Endothelial cell of umbilical vein (primary cell): ENCODE data around the gene LENG8. TPM values are rescaled to one million over a fixed set of nuclear protein-coding genes. Genes with fewer than 3 reads are reported as not detected.

Experiments
- BruUV-seq: library from RNA; stranded (reverse); fragments of 400-500 nt; replicated peaks from 2 replicates; lab custom pipeline; 2021; lab: Mats Ljungman, UMichigan
- CTCF ChIA-PET: fragments of 300-600, 350-600 bp; sonication (Branson Sonifier 250); formaldehyde crosslinking; loops from one replicate; lab custom pipeline; 2021; ENCODE audit warnings: antibody characterized with exemption, inconsistent platforms; lab: Charles Lee
- POLR2A ChIA-PET: fragments of 300-600, 350-600 bp; sonication (Branson Sonifier 250); formaldehyde crosslinking; loops from one replicate; lab custom pipeline; 2021; ENCODE audit warnings: antibody characterized with exemption, inconsistent platforms; lab: Charles Lee
- DNase-seq: peaks from one replicate; pipeline ENCODE4 v3.0.0-alpha.2; 2011; ENCODE audit warnings: low read depth, low spot score
- FAIRE-seq: peaks from 2 replicates; lab custom pipeline; 2011; peaks lifted over from hg19 to GRCh38; lab: Jason Lieb, UNC
- H2AFZ ChIP-seq: 2 replicates; pipeline ENCODE4 v1.6.0; 2012; ENCODE audit warnings: low read depth, low read length, control low read depth, inconsistent platforms
- H3K27ac ChIP-seq: 2 replicates; pipeline ENCODE4 v1.5.1; 2011; ENCODE audit warnings: low read depth, mild to moderate bottlenecking, control low read depth, low read length, moderate library complexity; ENCODE audit not compliant: insufficient read depth
- H3K27me3 ChIP-seq, 2 experiments: 2 replicates each; pipeline versions ENCODE4 v1.6.0 to v1.6.1; 2011; ENCODE audit warnings: low read length in 2 of 2, mixed read lengths in 1 of 2; ENCODE audit not compliant: control insufficient read depth in 2 of 2, insufficient read depth in 2 of 2
- H3K36me3 ChIP-seq, 2 experiments: 2 replicates in 1 of 2; 3 replicates in 1 of 2; pipeline ENCODE4 v1.5.1; 2011; ENCODE audit warnings: low read length in 2 of 2, mild to moderate bottlenecking in 1 of 2, moderate library complexity in 1 of 2; ENCODE audit not compliant: control insufficient read depth in 2 of 2, insufficient read depth in 2 of 2; ENCODE audit errors: extremely low read depth in 1 of 2
- H3K4me1 ChIP-seq: 3 replicates; pipeline ENCODE4 v1.5.1; 2011; ENCODE audit warnings: mild to moderate bottlenecking, low read length; ENCODE audit not compliant: control insufficient read depth, insufficient read depth; ENCODE audit errors: extremely low read depth
- H3K4me2 ChIP-seq: 2 replicates; pipeline ENCODE4 v1.6.1; 2011; ENCODE audit warnings: low read length, control low read depth, mixed read lengths; ENCODE audit not compliant: insufficient read depth
- H3K4me3 ChIP-seq, 3 experiments: fragments of 200-600 bp in 1 of 3; sonication (generic), shearing (Covaris generic) in 1 of 3; replicated peaks in 1 of 3; 2 replicates each; pipeline ENCODE4 v1.5.1; 2011 to 2016; ENCODE audit warnings: control low read depth in 3 of 3, low read length in 3 of 3, mild to moderate bottlenecking in 2 of 3, inconsistent platforms in 1 of 3, low read depth in 1 of 3, moderate library complexity in 1 of 3; ENCODE audit not compliant: insufficient read depth in 1 of 3
- H3K79me2 ChIP-seq: 2 replicates; pipeline ENCODE4 v1.6.0; 2012; ENCODE audit warnings: low read length, inconsistent platforms; ENCODE audit not compliant: control insufficient read depth, insufficient read depth
- H3K9ac ChIP-seq: replicated peaks from 2 replicates; pipeline ENCODE3; 2011; ENCODE audit warnings: low read length, control low read depth; ENCODE audit not compliant: insufficient read depth; ENCODE audit errors: extremely low read depth
- H3K9me1 ChIP-seq: replicated peaks from 3 replicates; pipeline ENCODE4 v1.6.0; 2011; ENCODE audit warnings: mild to moderate bottlenecking, low read length; ENCODE audit not compliant: control insufficient read depth, insufficient read depth; ENCODE audit errors: extremely low read depth
- H3K9me3 ChIP-seq: replicated peaks from 2 replicates; pipeline ENCODE4 v1.5.1; 2012; ENCODE audit warnings: low read length, inconsistent platforms; ENCODE audit not compliant: control insufficient read depth, insufficient read depth
- H4K20me1 ChIP-seq: replicated peaks from 2 replicates; pipeline ENCODE3; 2011; ENCODE audit warnings: mild to moderate bottlenecking, low read length; ENCODE audit not compliant: control insufficient read depth, insufficient read depth; ENCODE audit errors: extremely low read depth
- CTCF ChIP-seq, 2 donors: IDR thresholded peaks; 1 replicate in 1 of 2; 2 replicates in 1 of 2; pipeline ENCODE4 v1.5.1; 2011; ENCODE audit warnings: low read length in 2 of 2, mild to moderate bottlenecking in 2 of 2, moderate library complexity in 2 of 2, control low read depth in 1 of 2, inconsistent platforms in 1 of 2, low read depth in 1 of 2; ENCODE audit not compliant: insufficient read depth in 1 of 2; ENCODE audit errors: extremely low read depth in 1 of 2
- EZH2 ChIP-seq: IDR thresholded peaks from 2 replicates; pipeline ENCODE4 v1.6.1; 2012; ENCODE audit warnings: borderline replicate concordance, low read depth, mild to moderate bottlenecking, moderate library complexity, low read length, inconsistent platforms; ENCODE audit not compliant: severe bottlenecking
- FOS ChIP-seq: IDR thresholded peaks from 2 replicates; pipeline ENCODE4 v1.6.1; 2011; ENCODE audit warnings: mild to moderate bottlenecking, low read length, moderate library complexity, borderline replicate concordance; ENCODE audit not compliant: insufficient read depth
- GATA2 ChIP-seq: IDR thresholded peaks from 2 replicates; pipeline ENCODE4 v1.7.0; 2011; ENCODE audit warnings: low read depth, mild to moderate bottlenecking, moderate library complexity, mixed read lengths, low read length; ENCODE audit not compliant: insufficient read length, insufficient read depth
- JUN ChIP-seq: IDR thresholded peaks from 2 replicates; pipeline ENCODE4 v1.6.1; 2011; ENCODE audit warnings: borderline replicate concordance, low read depth; ENCODE audit not compliant: insufficient read length, insufficient read depth
- MAX ChIP-seq: IDR thresholded peaks from 2 replicates; pipeline ENCODE4 v1.6.1; 2011; ENCODE audit not compliant: insufficient read depth, insufficient read length
- MYC ChIP-seq: IDR thresholded peaks from one replicate; pipeline ENCODE4 v1.6.1; 2011; ENCODE audit warnings: mild to moderate bottlenecking, low read depth, low read length
- POLR2A ChIP-seq: IDR thresholded peaks from 2 replicates; pipeline ENCODE4 v1.6.1; 2012; ENCODE audit warnings: low read depth, mild to moderate bottlenecking, control low read depth, low read length
- POLR2AphosphoS5 ChIP-seq: IDR thresholded peaks from 2 replicates; pipeline ENCODE4 v1.6.1; 2012; ENCODE audit warnings: low read depth, mild to moderate bottlenecking, control low read depth, low read length, moderate library complexity; ENCODE audit not compliant: insufficient read depth
- dilution Hi-C: fragments of 300-500 bp; cut with MboI; formaldehyde crosslinking; loops from one replicate; pipeline ENCODE4 v1.15.0; 2019; ENCODE audit warnings: low sequenced_read_pairs; ENCODE audit not compliant: extremely low pct_ligation_motif_present
- intact Hi-C: fragments of 100-400 bp; cut with micrococcal nuclease; formaldehyde crosslinking; loops from one replicate; pipeline ENCODE4 v1.10.0; 2022
- polyA plus RNA-seq, 4 experiments: library from polyadenylated mRNA; depleted of rRNA in 3 of 4; stranded (reverse) in 3 of 4; unstranded in 1 of 4; fragments of >200 nt; gene quantifications; 2 replicates each; pipeline versions ENCODE4 v1.2.1 to v1.2.3, GENCODE V29; 2011 to 2012; ENCODE audit warnings: missing spikeins in 1 of 4
- total RNA-seq: library from RNA; stranded (reverse); gene quantifications from 2 replicates; pipeline ENCODE4 v1.2.3, GENCODE V29; 2021

The LENG8 gene
- total and polyA plus RNA-seq, 2 donors (not counting 3 experiments of a cell fraction or from before 2014, with no cell fraction given): 130 to 218 TPM

GRCh38 chr19:54480051-54480450, 31.1 kb downstream of the LENG8 start:
- CTCF ChIA-PET: interaction anchor here (4.0 kb wide), 1 partner anchor 194 kb away, joined by 42 read pairs; no protein-coding TSS in a partner anchor
- intact Hi-C loops: loop anchor here (2.0 kb wide), 1 partner anchor 441 kb away; no protein-coding TSS in a partner anchor

More at GRCh38 chr19:54480051-54480450, 31.1 kb downstream of the LENG8 start:
- POLR2A ChIA-PET: no interaction called here
- no peak for TF ChIP-seq JUN
- no peak for TF ChIP-seq GATA2
- TF ChIP-seq EZH2: no peak
- TF ChIP-seq POLR2A: no peak
- TF ChIP-seq MAX: no peak
- no peak for TF ChIP-seq CTCF (IDR thresholded peaks at IDR 0.05; ENCODE audit: extremely low read depth in 1 of 2, insufficient read depth in 1 of 2, low read depth in 1 of 2, low read length in 2 of 2)
- no peak for TF ChIP-seq FOS
- TF ChIP-seq POLR2AphosphoS5: no peak
- no peak for TF ChIP-seq MYC
- Histone ChIP-seq H3K36me3 (no peaks in the 10 kb centered on the region), H4K20me1 (no peaks in the 10 kb centered on the region), H3K4me1 (no peaks in the 10 kb centered on the region), H3K9me3 (no peaks in the 10 kb centered on the region), H2AFZ (no peak overlapping the region), H3K9ac (no peak overlapping the region), H3K79me2 (no peaks in the 10 kb centered on the region), H3K27me3 (no peaks in the 10 kb centered on the region), H3K4me2 (no peak overlapping the region), H3K4me3 (no peak overlapping the region), H3K9me1 (no peaks in the 10 kb centered on the region), H3K27ac (no peak overlapping the region)
- FAIRE-seq (no peak), DNase-seq (no peak)
- BruUV-seq: no TSS peak
- dilution Hi-C loops: no loop called here
